PC-3 (cell line): ENCODE results near the gene PLSCR3. TPM values are rescaled to one million over a fixed set of nuclear protein-coding genes. Genes with fewer than 3 reads are reported as not detected.

Source experiments
- ATAC-seq: fragments of 200-7000 bp; cut with Tn5 transposase; 2 replicates; pipeline ENCODE4 v1.9.1; 2020; ENCODE audit warnings: mild to moderate bottlenecking, moderate library complexity
- BruUV-seq: library from RNA; stranded (reverse); fragments of 400-500 nt; replicated peaks from 2 replicates; lab custom pipeline; 2021; lab: Mats Ljungman, UMichigan
- CTCF ChIA-PET: fragments of 300-600 bp; sonication (Branson Sonifier 250); formaldehyde crosslinking; loops from one replicate; lab custom pipeline; 2022; ENCODE audit warnings: antibody characterized with exemption; lab: Charles Lee
- POLR2A ChIA-PET: fragments of 300-600 bp; sonication (Branson Sonifier 250); formaldehyde crosslinking; loops from one replicate; lab custom pipeline; 2022; ENCODE audit warnings: antibody characterized with exemption; ENCODE audit not compliant: unreplicated experiment; lab: Charles Lee
- DNase-seq: peaks from one replicate; pipeline ENCODE4 v3.0.0-alpha.2; 2015
- H2AFZ ChIP-seq: fragments of 300-600 bp; sonication (generic); 2 replicates; pipeline ENCODE4 v1.6.0; 2016; ENCODE audit warnings: antibody characterized with exemption, low read length
- H3F3A ChIP-seq: fragments of 300-600 bp; sonication (generic); one replicate; pipeline ENCODE4 v1.6.0; 2017; ENCODE audit warnings: antibody characterized with exemption, low read length, control low read depth, mild to moderate bottlenecking; ENCODE audit not compliant: unreplicated experiment
- H3K27ac ChIP-seq: fragments of 300-600 bp; sonication (generic); 2 replicates; pipeline ENCODE4 v1.5.1; 2016; ENCODE audit warnings: mild to moderate bottlenecking, low read length
- H3K27me3 ChIP-seq: fragments of 300-600 bp; sonication (generic); 2 replicates; pipeline ENCODE4 v1.6.1; 2016; ENCODE audit warnings: low read length, mixed read lengths
- H3K36me3 ChIP-seq: fragments of 300-600 bp; sonication (generic); 2 replicates; pipeline ENCODE4 v1.6.1; 2016; ENCODE audit warnings: low read depth, mixed run types, low read length, mixed read lengths
- H3K4me1 ChIP-seq: fragments of 300-600 bp; sonication (generic); 2 replicates; pipeline ENCODE4 v1.5.1; 2016; ENCODE audit warnings: low read length; ENCODE audit not compliant: insufficient read depth
- H3K4me2 ChIP-seq: fragments of 300-600 bp; sonication (generic); 2 replicates; pipeline ENCODE4 v1.6.0; 2016; ENCODE audit warnings: low read length
- H3K4me3 ChIP-seq: fragments of 300-600 bp; sonication (generic); 2 replicates; pipeline ENCODE4 v1.5.1; 2016; ENCODE audit warnings: mild to moderate bottlenecking, low read length, mixed read lengths
- H3K79me2 ChIP-seq: fragments of 300-600 bp; sonication (generic); 2 replicates; pipeline ENCODE4 v1.6.1; 2017; ENCODE audit warnings: low read length, mixed read lengths
- H3K9ac ChIP-seq: fragments of 300-600 bp; sonication (generic); 2 replicates; pipeline ENCODE4 v1.6.0; 2016; ENCODE audit warnings: mild to moderate bottlenecking, low read length
- H3K9me2 ChIP-seq: fragments of 300-600 bp; sonication (generic); replicated peaks from 2 replicates; pipeline ENCODE4 v1.6.1; 2016; ENCODE audit warnings: mixed run types, low read length, mixed read lengths
- H3K9me3 ChIP-seq: fragments of 300-600 bp; sonication (generic); 2 replicates; pipeline ENCODE4 v1.6.1; 2016; ENCODE audit warnings: low read length, mixed read lengths
- H4K20me1 ChIP-seq: fragments of 300-600 bp; sonication (generic); 2 replicates; pipeline ENCODE4 v1.6.1; 2016; ENCODE audit warnings: low read length, mixed read lengths
- EZH2 ChIP-seq: fragments of 300-600 bp; sonication (generic); IDR thresholded peaks from one replicate; pipeline ENCODE4 v1.6.1; 2017; ENCODE audit warnings: antibody characterized with exemption, mild to moderate bottlenecking, low read length; ENCODE audit not compliant: unreplicated experiment
- EZH2phosphoT487 ChIP-seq: fragments of 300-600 bp; sonication (generic); IDR thresholded peaks from 2 replicates; pipeline ENCODE4 v1.6.1; 2018; ENCODE audit warnings: mild to moderate bottlenecking, antibody characterized with exemption, low read length, borderline replicate concordance
- intact Hi-C: fragments of 100-400 bp; cut with micrococcal nuclease; formaldehyde crosslinking; loops from 2 replicates; pipeline ENCODE4 v1.9.0; 2023
- total RNA-seq: library from RNA; depleted of rRNA; stranded (reverse); fragments of >200 nt; gene quantifications from 2 replicates; pipeline ENCODE4 v1.2.3, GENCODE V29; 2014
- TF ChIP-seq, protein P1 (sequence below): fragments of 300-600 bp; sonication (generic); conservative IDR thresholded peaks from 2 replicates; pipeline ENCODE4 v1.5.1; 2017; ENCODE audit warnings: antibody characterized with exemption, low read depth, mild to moderate bottlenecking, low read length

PLSCR3 gene
- total RNA-seq, 1 experiment from 2014 or later = 62.7 TPM

- DNase-seq (no peak), ATAC-seq (no peak)
- CTCF ChIA-PET = no interaction called here
- peaks cover 9% of the 10 kb centered on the region for H3K4me1 ChIP-seq
- H3K27ac ChIP-seq = no peak overlapping the region
- no peak overlapping the region for H3K9ac ChIP-seq
- no peak overlapping the region for H3K4me3 ChIP-seq
- peaks cover 6% of the 10 kb centered on the region; the same call in 1 of the 2 replicates for H3K79me2 ChIP-seq
- H2AFZ ChIP-seq = no peak overlapping the region
- H4K20me1 ChIP-seq = no peaks in the 10 kb centered on the region
- H3K9me3 ChIP-seq = no peaks in the 10 kb centered on the region
- no peaks in the 10 kb centered on the region for H3K27me3 ChIP-seq
- no peaks in the 10 kb centered on the region for H3K36me3 ChIP-seq
- no peaks in the 10 kb centered on the region for H3K9me2 ChIP-seq
- no peak overlapping the region for H3K4me2 ChIP-seq
- intact Hi-C loops = no loop called here
- BruUV-seq = no TSS peak
- TF ChIP-seq EZH2phosphoT487 (no peak), EZH2 (no peak)
- TF ChIP-seq, protein P1, sequence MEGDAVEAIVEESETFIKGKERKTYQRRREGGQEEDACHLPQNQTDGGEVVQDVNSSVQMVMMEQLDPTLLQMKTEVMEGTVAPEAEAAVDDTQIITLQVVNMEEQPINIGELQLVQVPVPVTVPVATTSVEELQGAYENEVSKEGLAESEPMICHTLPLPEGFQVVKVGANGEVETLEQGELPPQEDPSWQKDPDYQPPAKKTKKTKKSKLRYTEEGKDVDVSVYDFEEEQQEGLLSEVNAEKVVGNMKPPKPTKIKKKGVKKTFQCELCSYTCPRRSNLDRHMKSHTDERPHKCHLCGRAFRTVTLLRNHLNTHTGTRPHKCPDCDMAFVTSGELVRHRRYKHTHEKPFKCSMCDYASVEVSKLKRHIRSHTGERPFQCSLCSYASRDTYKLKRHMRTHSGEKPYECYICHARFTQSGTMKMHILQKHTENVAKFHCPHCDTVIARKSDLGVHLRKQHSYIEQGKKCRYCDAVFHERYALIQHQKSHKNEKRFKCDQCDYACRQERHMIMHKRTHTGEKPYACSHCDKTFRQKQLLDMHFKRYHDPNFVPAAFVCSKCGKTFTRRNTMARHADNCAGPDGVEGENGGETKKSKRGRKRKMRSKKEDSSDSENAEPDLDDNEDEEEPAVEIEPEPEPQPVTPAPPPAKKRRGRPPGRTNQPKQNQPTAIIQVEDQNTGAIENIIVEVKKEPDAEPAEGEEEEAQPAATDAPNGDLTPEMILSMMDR = no peak
- no peaks in the 10 kb centered on the region for H3F3A ChIP-seq
- POLR2A ChIA-PET = interaction anchor here (0.7 kb wide), 1 partner anchor 618 kb away, joined by 3 read pairs; no protein-coding TSS in a partner anchor
Measured at GRCh38 chr17:7407082-7407481, 12.8 kb upstream of the PLSCR3 start.

DNA sequence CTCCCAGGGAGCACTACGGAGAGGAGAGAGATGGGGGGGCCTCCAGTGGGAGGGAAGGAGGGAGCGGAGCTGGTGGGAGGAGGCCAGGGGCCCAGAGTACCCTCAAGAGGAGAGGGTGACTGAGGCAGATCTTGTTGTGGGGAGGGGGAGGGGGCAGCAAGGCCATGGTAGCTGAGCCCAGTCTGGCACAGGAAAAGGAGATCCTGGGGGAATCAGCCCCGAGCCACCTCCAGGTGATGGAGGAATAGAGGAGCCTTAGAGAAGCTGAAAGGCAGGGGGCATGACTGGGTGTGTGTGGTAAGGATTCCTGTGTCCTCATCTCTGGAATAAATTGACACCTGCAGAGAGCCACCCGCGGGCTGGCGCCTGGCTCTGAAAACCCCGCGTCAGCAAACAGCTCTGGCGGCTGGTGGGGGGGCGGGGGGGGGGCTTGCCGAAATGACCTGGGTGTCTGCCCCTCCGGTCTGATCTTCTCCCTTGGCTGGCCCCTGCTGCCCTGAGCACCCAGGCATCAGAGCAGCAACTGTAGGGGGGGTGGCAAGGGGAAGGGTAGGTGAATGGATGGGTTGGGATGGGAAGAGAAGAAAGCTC lies 12.0 kb upstream of the PLSCR3 start:
- Histone ChIP-seq H3K4me2 (peak overlapping the region; percentile 93; the same call in 1 of the 2 replicates), H3K4me1 (peaks cover 9% of the 10 kb centered on the region), H2AFZ (no peak overlapping the region), H3K79me2 (peaks cover 6% of the 10 kb centered on the region; the same call in 1 of the 2 replicates), H3K9me2 (no peaks in the 10 kb centered on the region), H3K36me3 (no peaks in the 10 kb centered on the region), H3F3A (no peaks in the 10 kb centered on the region), H3K9ac (no peak overlapping the region), H3K27ac (no peak overlapping the region), H3K27me3 (no peaks in the 10 kb centered on the region), H3K4me3 (peak overlapping the region; percentile 81; the same call in 1 of the 2 replicates), H3K9me3 (no peaks in the 10 kb centered on the region), H4K20me1 (no peaks in the 10 kb centered on the region)
- CTCF ChIA-PET = no interaction called here
- DNase-seq (no peak), ATAC-seq (no peak)
- POLR2A ChIA-PET = no interaction called here
- no TSS peak for BruUV-seq
- intact Hi-C loops = no loop called here
- TF ChIP-seq, protein P1 = no peak
- no peak for TF ChIP-seq EZH2phosphoT487
- TF ChIP-seq EZH2 = no peak
